GM21619 (cell line): Measurements from ENCODE around the gene GALNT14.
"Not testable (repeated sequence)": the region's sequence is repeated elsewhere in the genome, so short reads cannot be mapped to it uniquely, and the experiment has no call there.

Experiments
- ATAC-seq: cut with Tn5 transposase; IDR thresholded peaks from one replicate; pipeline ENCODE4 v1.9.1; 2021; ENCODE audit not compliant: unreplicated experiment

GALNT14 gene

GRCh38 chr2:31138037-31138962 is at the start of gene GALNT14:
Gene GALNT14 (minus strand): TSS chr2:31138440. CDS start chr2:31138086, 354 bp downstream.
- no peak for ATAC-seq

GRCh38 chr2:31187166-31187565 is 48.9 kb upstream of the GALNT14 start:
- no peak for ATAC-seq

GRCh38 chr2:31183973-31184372 is 45.7 kb upstream of the GALNT14 start:
- not testable (repeated sequence) for ATAC-seq

GRCh38 chr2:31176742-31177141 is 38.5 kb upstream of the GALNT14 start:
- ATAC-seq: no peak

- ATAC-seq: no peak
Observed at GRCh38 chr2:31171142-31171541, 32.9 kb upstream of the GALNT14 start.

GRCh38 chr2:31170071-31170698 is 31.9 kb upstream of the GALNT14 start:
- peak; percentile 82 for ATAC-seq

- no peak for ATAC-seq
Observed at GRCh38 chr2:31168291-31168690, 30.1 kb upstream of the GALNT14 start.

- ATAC-seq: no peak
Observed at GRCh38 chr2:31166925-31167324, 28.7 kb upstream of the GALNT14 start.

GRCh38 chr2:31163011-31163539 is 24.8 kb upstream of the GALNT14 start:
- no peak for ATAC-seq

GRCh38 chr2:31161637-31162036 is 23.4 kb upstream of the GALNT14 start:
- no peak for ATAC-seq

- no peak for ATAC-seq
Observed at GRCh38 chr2:31151501-31151900, 13.3 kb upstream of the GALNT14 start.

GRCh38 chr2:31150120-31150670 is 12.0 kb upstream of the GALNT14 start:
- no peak for ATAC-seq

GRCh38 chr2:31148514-31148913 is 10.3 kb upstream of the GALNT14 start:
- no peak for ATAC-seq

- ATAC-seq: no peak
Observed at GRCh38 chr2:31147645-31148044, 9.4 kb upstream of the GALNT14 start.

GRCh38 chr2:31142110-31142509 is 3.9 kb upstream of the GALNT14 start:
- no peak for ATAC-seq

- no peak for ATAC-seq
Observed at GRCh38 chr2:31141443-31142085, 3.3 kb upstream of the GALNT14 start.

- ATAC-seq: no peak
Observed at GRCh38 chr2:31140151-31140550, 1.9 kb upstream of the GALNT14 start.

GRCh38 chr2:31139671-31140070 is 1.4 kb upstream of the GALNT14 start:
- ATAC-seq: no peak

- no peak for ATAC-seq
Observed at GRCh38 chr2:31137211-31138036, 816 bp downstream of the GALNT14 start.

- no peak for ATAC-seq
Observed at GRCh38 chr2:31136732-31137131, 1.5 kb downstream of the GALNT14 start.
